ENCODE data around the gene DNAH8. TPM values are rescaled to one million over a fixed set of nuclear protein-coding genes. Genes with fewer than 3 reads are reported as not detected.
A peak's percentile ranks its signal among the peaks of the same experiment; 100 is the strongest.

Gene DNAH8
- total RNA-seq, 1 donor from 2014 or later = 1.1 TPM

GRCh38 chr6:38957426-38957825 is 242.3 kb downstream of the DNAH8 start:
- Histone ChIP-seq H3K4me2 (no peak overlapping the region), H3K79me2 (ENCODE audit: low read depth) (no peaks in the 10 kb centered on the region), H3F3A (ENCODE audit: low read depth) (no peaks in the 10 kb centered on the region), H3K27me3 (no peaks in the 10 kb centered on the region), H3K27ac (no peak overlapping the region), H3K36me3 (no peaks in the 10 kb centered on the region), H3K9me3 (ENCODE audit: low read depth) (no peaks in the 10 kb centered on the region), H3K4me1 (no peaks in the 10 kb centered on the region), H2AFZ (replicated peaks) (no peak overlapping the region), H4K20me1 (ENCODE audit: low read depth) (no peaks in the 10 kb centered on the region), H3K9ac (no peak overlapping the region), H3K4me3 (no peak overlapping the region)
- no peak for DNase-seq (ENCODE audit: low spot score)
- Mint-ChIP-seq H3K9me3 (no peaks in the 10 kb centered on the region), H3K36me3 (no peaks in the 10 kb centered on the region), H3K27ac (no peak overlapping the region), H3K4me3 (no peak overlapping the region), H3K27me3 (ENCODE audit: insufficient read depth, low read depth) (peaks cover 2% of the 10 kb centered on the region), H3K4me1 (no peaks in the 10 kb centered on the region)
- TF ChIP-seq EZH2 (IDR thresholded peaks at IDR 0.05) = no peak

- H3K27me3 Mint-ChIP-seq (ENCODE audit: insufficient read depth, low read depth) = no peaks in the 10 kb centered on the region
- H3K4me3 ChIP-seq = no peak overlapping the region
- H3K9ac ChIP-seq = no peak overlapping the region
- no peaks in the 10 kb centered on the region for H3F3A ChIP-seq (ENCODE audit: low read depth)
- H3K4me1 ChIP-seq = no peaks in the 10 kb centered on the region
- no peak overlapping the region for H3K27ac Mint-ChIP-seq
- no peak overlapping the region for H3K27ac ChIP-seq
- no peak for DNase-seq (ENCODE audit: low spot score)
- H3K4me3 Mint-ChIP-seq = no peak overlapping the region
- TF ChIP-seq EZH2 (IDR thresholded peaks at IDR 0.05) (no peak), EZH2phosphoT487 (IDR thresholded peaks at IDR 0.05) (no peak), CTCF (IDR thresholded peaks at IDR 0.05) (no peak)
- H3K36me3 ChIP-seq = no peaks in the 10 kb centered on the region
- no peaks in the 10 kb centered on the region for H3K36me3 Mint-ChIP-seq
- H4K20me1 ChIP-seq (ENCODE audit: low read depth) = no peaks in the 10 kb centered on the region
- no peaks in the 10 kb centered on the region for H3K27me3 ChIP-seq
- H3K79me2 ChIP-seq (ENCODE audit: low read depth) = no peaks in the 10 kb centered on the region
- H3K9me3 ChIP-seq (ENCODE audit: low read depth) = no peaks in the 10 kb centered on the region
- no peaks in the 10 kb centered on the region for H3K9me3 Mint-ChIP-seq
- no peaks in the 10 kb centered on the region for H3K4me1 Mint-ChIP-seq
- no peak overlapping the region for H3K4me2 ChIP-seq
- no peak overlapping the region for H2AFZ ChIP-seq (replicated peaks)
Observed at GRCh38 chr6:38959138-38959537, 244.0 kb downstream of the DNAH8 start.

- Mint-ChIP-seq H3K36me3 (no peaks in the 10 kb centered on the region), H3K4me1 (no peaks in the 10 kb centered on the region), H3K27ac (no peak overlapping the region), H3K4me3 (no peak overlapping the region), H3K9me3 (no peaks in the 10 kb centered on the region), H3K27me3 (ENCODE audit: insufficient read depth, low read depth) (no peaks in the 10 kb centered on the region)
- no peak for DNase-seq (ENCODE audit: low spot score)
- Histone ChIP-seq H3K4me3 (no peak overlapping the region), H3K9me3 (ENCODE audit: low read depth) (no peaks in the 10 kb centered on the region), H3K27me3 (no peaks in the 10 kb centered on the region), H4K20me1 (ENCODE audit: low read depth) (no peaks in the 10 kb centered on the region), H3K4me2 (no peak overlapping the region), H3K9ac (no peak overlapping the region), H2AFZ (replicated peaks) (no peak overlapping the region), H3K4me1 (no peaks in the 10 kb centered on the region), H3K79me2 (ENCODE audit: low read depth) (no peaks in the 10 kb centered on the region), H3K27ac (no peak overlapping the region), H3K36me3 (no peaks in the 10 kb centered on the region), H3F3A (ENCODE audit: low read depth) (no peaks in the 10 kb centered on the region)
- TF ChIP-seq EZH2 (IDR thresholded peaks at IDR 0.05) (no peak), CTCF (IDR thresholded peaks at IDR 0.05) (no peak), EZH2phosphoT487 (IDR thresholded peaks at IDR 0.05) (no peak)
Observed at GRCh38 chr6:38968702-38969149, 253.6 kb downstream of the DNAH8 start.

GRCh38 chr6:38973178-38974057 is 258.3 kb downstream of the DNAH8 start:
- Histone ChIP-seq H3K27ac (no peak overlapping the region), H3F3A (ENCODE audit: low read depth) (no peaks in the 10 kb centered on the region), H2AFZ (replicated peaks) (no peak overlapping the region), H3K9ac (no peak overlapping the region), H3K4me3 (no peak overlapping the region), H3K36me3 (no peaks in the 10 kb centered on the region), H3K4me1 (peaks cover 22% of the 10 kb centered on the region), H4K20me1 (ENCODE audit: low read depth) (no peaks in the 10 kb centered on the region), H3K4me2 (no peak overlapping the region), H3K9me3 (ENCODE audit: low read depth) (no peaks in the 10 kb centered on the region), H3K79me2 (ENCODE audit: low read depth) (no peaks in the 10 kb centered on the region), H3K27me3 (no peaks in the 10 kb centered on the region)
- peak; percentile 56 for DNase-seq (ENCODE audit: low spot score)
- Mint-ChIP-seq H3K27ac (no peak overlapping the region), H3K4me1 (peaks cover 8% of the 10 kb centered on the region), H3K4me3 (no peak overlapping the region), H3K9me3 (no peaks in the 10 kb centered on the region), H3K27me3 (ENCODE audit: insufficient read depth, low read depth) (no peaks in the 10 kb centered on the region), H3K36me3 (no peaks in the 10 kb centered on the region)
- peak; percentile 66 for TF ChIP-seq CTCF (IDR thresholded peaks at IDR 0.05)
- TF ChIP-seq EZH2 (IDR thresholded peaks at IDR 0.05) = no peak

Measured in neural progenitor cell (in vitro differentiated cells).